Measurements from ENCODE around the gene RNF222.

GRCh38 chr17:8402921-8403536, 5.4 kb upstream of the RNF222 start:
- TF ChIP-seq CTCF (IDR thresholded peaks at IDR 0.05) (no peak), EP300 (IDR thresholded peaks at IDR 0.05) (no peak), POLR2A (IDR thresholded peaks at IDR 0.05) (no peak)
